ENCODE results near the gene SIK1.
"Not testable (repeated sequence)": the region's sequence is repeated elsewhere in the genome, so short reads cannot be mapped to it uniquely, and the experiment has no call there.

DNA sequence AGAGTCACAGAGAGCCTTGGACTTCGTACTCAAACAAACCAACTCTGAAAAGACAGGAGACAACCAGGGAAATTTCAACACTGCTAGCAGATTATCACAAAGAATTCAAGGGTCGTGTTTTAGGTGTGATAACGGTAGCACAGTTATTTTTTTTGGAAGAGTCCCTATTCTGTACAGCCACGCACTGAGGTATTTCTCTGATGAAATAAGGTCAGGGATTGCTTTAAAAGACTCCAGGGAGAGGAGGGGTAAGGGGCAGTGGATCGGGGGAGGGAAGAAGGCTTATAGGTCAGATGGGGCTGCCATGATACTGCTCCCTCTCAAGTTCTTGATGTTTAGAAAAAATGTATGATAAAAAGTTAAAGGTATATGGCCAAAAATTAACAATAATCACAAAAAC lies 38.2 kb upstream of the SIK1 start:
- not testable (repeated sequence) for TF ChIP-seq POLR2A (IDR thresholded peaks at IDR 0.05; ENCODE audit: low read length); GATA1 (IDR thresholded peaks at IDR 0.05; ENCODE audit: low read depth, low read length)

Measured in erythroblast (primary cell).